ENCODE results near the gene UQCRH. TPM values are rescaled to one million over a fixed set of nuclear protein-coding genes. Genes with fewer than 3 reads are reported as not detected.

Gene UQCRH
- total and polyA plus RNA-seq, 2 of the 13 experiments (the other 11 are each of a cell fraction or from before 2014, with no cell fraction given) = 548 to 556 TPM

GRCh38 chr1:46302641-46303037 lies 859 bp upstream of the UQCRH start (continued):
- TF ChIP-seq CCAR2 (optimal IDR thresholded peaks at IDR 0.05; ENCODE audit: low read depth, low read length) (no peak), ZNF570 (CRISPR knock-in tag; IDR thresholded peaks at IDR 0.05; ENCODE audit: borderline replicate concordance) (no peak), ZFP90 (CRISPR knock-in tag; IDR thresholded peaks at IDR 0.05; ENCODE audit: borderline replicate concordance) (no peak), ZNF563 (CRISPR knock-in tag; IDR thresholded peaks at IDR 0.05) (0 out of 2 replicates have a peak, but pooled peaks have one; percentile 48), CREM (IDR thresholded peaks at IDR 0.05) (no peak), CREM (CRISPR knock-in tag; IDR thresholded peaks at IDR 0.05) (0 out of 2 replicates have a peak, but pooled peaks have one; percentile 11), ZNF367 (CRISPR knock-in tag; IDR thresholded peaks at IDR 0.05; ENCODE audit: borderline replicate concordance) (peak; percentile 80; the same call in 1 of the 2 replicates), SNAPC4 (CRISPR knock-in tag; IDR thresholded peaks at IDR 0.05) (0 out of 2 replicates have a peak, but pooled peaks have one; percentile 23), ZNF343 (CRISPR knock-in tag; IDR thresholded peaks at IDR 0.05) (no peak), ZNF589 (CRISPR knock-in tag; conservative IDR thresholded peaks at IDR 0.05) (peak; percentile 70), NFKB2 (CRISPR knock-in tag; IDR thresholded peaks at IDR 0.05; ENCODE audit: borderline replicate concordance) (peak; percentile 14; the same call in 1 of the 2 replicates), ZFP82 (CRISPR knock-in tag; IDR thresholded peaks at IDR 0.05; ENCODE audit: borderline replicate concordance) (peak; percentile 77; the same call in 1 of the 2 replicates), ONECUT2 (CRISPR knock-in tag; IDR thresholded peaks at IDR 0.05) (no peak), ZBTB37 (CRISPR knock-in tag; IDR thresholded peaks at IDR 0.05) (peak; percentile 15; the same call in 1 of the 2 replicates), CBFB (CRISPR knock-in tag; IDR thresholded peaks at IDR 0.05) (0 out of 2 replicates have a peak, but pooled peaks have one; percentile 40), ZNF235 (CRISPR knock-in tag; IDR thresholded peaks at IDR 0.05; ENCODE audit: borderline replicate concordance) (peak; percentile 85; the same call in 1 of the 2 replicates), ZNF749 (CRISPR knock-in tag; IDR thresholded peaks at IDR 0.05; ENCODE audit: borderline replicate concordance) (peak; percentile 77)
- TF ChIP-seq, protein P1, sequence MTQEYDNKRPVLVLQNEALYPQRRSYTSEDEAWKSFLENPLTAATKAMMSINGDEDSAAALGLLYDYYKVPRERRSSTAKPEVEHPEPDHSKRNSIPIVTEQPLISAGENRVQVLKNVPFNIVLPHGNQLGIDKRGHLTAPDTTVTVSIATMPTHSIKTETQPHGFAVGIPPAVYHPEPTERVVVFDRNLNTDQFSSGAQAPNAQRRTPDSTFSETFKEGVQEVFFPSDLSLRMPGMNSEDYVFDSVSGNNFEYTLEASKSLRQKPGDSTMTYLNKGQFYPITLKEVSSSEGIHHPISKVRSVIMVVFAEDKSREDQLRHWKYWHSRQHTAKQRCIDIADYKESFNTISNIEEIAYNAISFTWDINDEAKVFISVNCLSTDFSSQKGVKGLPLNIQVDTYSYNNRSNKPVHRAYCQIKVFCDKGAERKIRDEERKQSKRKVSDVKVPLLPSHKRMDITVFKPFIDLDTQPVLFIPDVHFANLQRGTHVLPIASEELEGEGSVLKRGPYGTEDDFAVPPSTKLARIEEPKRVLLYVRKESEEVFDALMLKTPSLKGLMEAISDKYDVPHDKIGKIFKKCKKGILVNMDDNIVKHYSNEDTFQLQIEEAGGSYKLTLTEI (CRISPR knock-in tag; conservative IDR thresholded peaks at IDR 0.05) = no peak

Measured in HepG2 (cell line).